GM18511 (cell line): Measurements from ENCODE around the gene FRG2.
"Not testable (repeated sequence)": the region's sequence is repeated elsewhere in the genome, so short reads cannot be mapped to it uniquely, and the experiment has no call there.

Experiments used
- ATAC-seq: cut with Tn5 transposase; IDR thresholded peaks from one replicate; pipeline ENCODE4 v1.9.1; 2021; ENCODE audit warnings: mild to moderate bottlenecking, moderate library complexity; ENCODE audit not compliant: unreplicated experiment

The FRG2 gene

GRCh38 chr4:190016369-190017289, 10.4 kb downstream of the FRG2 start:
- ATAC-seq = no peak

GRCh38 chr4:190015538-190016368, 11.3 kb downstream of the FRG2 start:
- no peak for ATAC-seq

DNA sequence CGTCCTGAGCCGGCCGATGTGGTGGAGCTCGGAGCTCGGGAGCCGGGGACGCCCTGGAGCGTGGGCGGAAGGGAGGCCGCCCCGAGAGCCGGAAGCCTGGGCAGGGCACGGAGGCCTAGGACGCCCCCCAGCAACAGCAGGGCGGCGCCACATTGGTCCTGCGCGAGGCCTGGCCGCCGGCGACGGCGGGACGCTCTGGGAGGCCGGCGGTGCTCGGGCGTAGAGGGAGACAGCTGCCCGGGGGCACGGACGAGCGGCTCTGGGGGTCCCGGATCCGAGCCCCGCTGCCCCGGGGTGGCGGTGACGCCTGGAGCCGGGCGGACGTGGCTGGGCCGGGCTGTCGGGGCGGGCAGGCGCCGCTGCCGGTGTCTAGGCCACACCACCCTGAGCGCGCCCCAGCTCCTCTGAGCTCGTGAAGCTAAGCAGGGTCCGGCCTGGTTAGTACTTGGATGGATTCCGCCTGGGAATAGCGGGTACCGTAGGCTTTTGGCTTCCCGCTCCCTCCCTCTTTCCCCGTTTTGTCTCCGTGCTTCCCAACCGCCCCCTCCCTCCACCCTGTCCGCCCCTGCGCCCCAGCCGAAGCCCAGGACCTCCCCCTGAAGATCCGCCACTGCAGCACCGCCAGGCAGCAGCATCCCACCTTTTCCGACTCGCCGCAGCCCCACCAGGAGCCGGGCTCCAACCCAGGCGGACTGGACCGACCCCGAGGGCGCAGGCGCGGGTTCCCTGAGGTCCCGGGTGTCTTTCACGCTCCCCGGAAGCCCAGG, 12.1 kb downstream of the FRG2 start:
- ATAC-seq = peak; percentile 57

GRCh38 chr4:189989941-189990340, 37.1 kb downstream of the FRG2 start:
- not testable (repeated sequence) for ATAC-seq

DNA sequence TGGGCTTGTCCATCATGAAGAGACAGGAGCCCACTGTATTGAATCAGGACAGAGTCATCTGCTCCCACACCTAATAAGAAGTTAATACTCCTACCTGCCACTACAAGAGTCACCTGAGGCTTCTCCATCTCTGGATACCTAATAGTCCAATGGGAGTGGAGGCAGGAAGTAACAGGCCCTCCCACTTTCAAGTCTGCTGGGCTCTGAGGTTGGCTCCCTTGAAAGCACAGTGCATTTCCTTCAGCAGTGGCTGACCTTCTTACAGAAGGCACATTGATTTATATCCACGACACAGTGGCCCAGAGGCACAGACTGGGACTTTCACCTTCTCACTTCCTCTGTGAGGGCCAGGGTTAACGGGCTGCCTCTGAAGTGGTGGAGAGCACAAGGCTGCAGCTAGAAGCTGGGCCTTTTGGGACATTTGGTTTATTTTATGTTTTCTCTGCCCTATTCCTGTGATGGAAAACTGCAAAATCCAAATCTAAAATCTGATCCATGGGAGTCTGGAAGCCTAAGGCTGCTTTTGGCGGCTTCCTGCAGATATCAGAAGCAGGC, 38.1 kb downstream of the FRG2 start:
- ATAC-seq = peak; percentile 71

DNA sequence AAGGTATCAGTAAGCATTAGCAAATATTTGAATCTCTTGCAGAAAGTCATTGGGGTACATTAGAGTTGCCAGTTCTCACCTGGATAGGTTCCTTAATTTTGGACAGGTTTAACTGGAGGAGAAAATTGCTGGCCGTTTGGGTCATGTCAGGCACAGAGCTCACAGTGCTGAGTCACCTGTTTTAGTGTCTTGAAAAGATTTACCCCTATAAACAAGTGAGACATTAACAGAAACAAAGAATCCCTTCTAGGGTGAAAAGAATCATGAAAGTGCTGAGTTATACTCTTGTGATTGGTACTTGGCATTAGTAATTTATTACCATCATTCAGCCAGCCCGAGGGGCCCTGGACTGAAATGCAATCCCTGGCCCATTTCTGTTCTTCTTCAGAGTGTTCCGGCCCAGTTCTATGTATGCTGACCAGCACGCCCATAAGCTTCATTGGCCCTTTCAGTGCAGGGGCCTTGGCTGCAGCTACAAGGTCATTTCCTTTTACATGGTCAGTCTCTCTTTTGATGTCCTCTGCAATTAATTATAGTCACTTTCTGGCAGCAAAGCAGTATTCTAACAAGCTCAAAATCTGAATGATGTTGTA, 41.3 kb downstream of the FRG2 start:
- not testable (repeated sequence) for ATAC-seq

DNA sequence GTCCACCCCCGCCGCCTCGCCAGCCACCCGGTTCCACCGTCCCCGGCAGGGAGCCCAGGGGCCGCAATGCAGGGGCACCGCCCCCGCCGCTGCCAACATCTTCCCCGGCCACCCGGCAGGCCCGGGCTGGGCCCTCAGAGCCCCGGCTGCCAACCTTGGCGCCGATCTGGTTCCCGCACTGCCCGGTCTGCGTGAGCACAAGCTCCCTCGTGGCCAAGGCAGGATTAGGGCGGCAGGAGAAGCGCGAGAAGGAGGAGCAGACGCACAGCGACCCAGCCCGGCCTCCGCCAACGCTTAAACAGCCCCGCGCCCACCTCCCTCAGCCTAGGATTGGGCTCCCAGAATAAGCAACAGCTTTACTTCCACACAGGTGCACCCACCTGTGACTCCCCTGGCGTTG, 42.4 kb downstream of the FRG2 start:
- not testable (repeated sequence) for ATAC-seq

DNA sequence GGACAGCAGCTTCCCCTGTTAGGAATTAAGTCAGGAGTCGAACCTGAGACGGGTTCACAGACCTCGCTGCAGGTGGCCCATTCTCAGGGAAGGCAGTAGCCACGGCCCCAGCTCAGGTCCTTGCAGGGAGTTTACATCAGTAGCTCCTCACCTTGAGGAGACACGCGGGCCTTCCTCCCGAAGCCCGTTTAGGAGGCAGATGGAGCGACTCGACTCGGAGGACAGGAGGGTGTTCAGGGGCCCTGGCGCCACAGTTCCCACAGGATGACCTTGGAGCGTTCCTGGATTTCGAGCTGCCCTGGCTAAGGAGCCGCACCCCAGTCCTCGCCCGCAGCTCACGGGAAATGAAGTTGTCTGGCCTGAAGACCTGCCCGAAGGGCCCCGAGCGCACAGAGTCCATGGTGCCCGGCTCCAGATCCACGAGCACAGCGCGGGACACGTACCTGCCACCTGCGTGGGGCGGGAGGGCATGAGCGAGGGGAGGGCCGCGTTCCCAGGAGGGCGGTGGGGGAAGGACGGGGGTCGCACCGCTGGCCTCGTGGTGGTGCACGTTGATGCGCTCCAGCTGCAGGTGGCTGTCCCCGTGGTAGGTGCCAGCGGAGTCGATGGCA, 43.0 kb downstream of the FRG2 start:
- ATAC-seq = not testable (repeated sequence)

DNA sequence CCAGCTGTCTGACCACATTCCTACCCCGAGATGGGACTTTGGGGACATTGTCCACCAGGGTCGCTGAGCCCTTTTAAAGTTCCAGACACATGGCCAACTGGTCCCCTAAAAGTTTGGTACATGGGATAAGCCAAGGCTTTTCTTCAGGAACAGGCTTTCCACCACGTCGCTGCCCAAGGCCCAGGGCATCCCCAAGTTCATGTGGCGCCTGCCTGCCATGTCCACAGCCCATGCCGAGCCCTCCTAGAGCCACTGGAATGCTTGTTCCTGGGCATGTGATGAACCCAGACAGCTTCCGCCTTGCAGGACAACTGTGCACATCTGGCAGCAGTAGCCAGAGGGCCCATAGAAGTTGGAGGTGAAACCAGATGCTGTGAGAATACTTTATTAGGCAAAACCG, 45.1 kb downstream of the FRG2 start:
- ATAC-seq = no peak

- ATAC-seq = not testable (repeated sequence)
Observed at GRCh38 chr4:189980292-189980691, 46.8 kb downstream of the FRG2 start.

DNA sequence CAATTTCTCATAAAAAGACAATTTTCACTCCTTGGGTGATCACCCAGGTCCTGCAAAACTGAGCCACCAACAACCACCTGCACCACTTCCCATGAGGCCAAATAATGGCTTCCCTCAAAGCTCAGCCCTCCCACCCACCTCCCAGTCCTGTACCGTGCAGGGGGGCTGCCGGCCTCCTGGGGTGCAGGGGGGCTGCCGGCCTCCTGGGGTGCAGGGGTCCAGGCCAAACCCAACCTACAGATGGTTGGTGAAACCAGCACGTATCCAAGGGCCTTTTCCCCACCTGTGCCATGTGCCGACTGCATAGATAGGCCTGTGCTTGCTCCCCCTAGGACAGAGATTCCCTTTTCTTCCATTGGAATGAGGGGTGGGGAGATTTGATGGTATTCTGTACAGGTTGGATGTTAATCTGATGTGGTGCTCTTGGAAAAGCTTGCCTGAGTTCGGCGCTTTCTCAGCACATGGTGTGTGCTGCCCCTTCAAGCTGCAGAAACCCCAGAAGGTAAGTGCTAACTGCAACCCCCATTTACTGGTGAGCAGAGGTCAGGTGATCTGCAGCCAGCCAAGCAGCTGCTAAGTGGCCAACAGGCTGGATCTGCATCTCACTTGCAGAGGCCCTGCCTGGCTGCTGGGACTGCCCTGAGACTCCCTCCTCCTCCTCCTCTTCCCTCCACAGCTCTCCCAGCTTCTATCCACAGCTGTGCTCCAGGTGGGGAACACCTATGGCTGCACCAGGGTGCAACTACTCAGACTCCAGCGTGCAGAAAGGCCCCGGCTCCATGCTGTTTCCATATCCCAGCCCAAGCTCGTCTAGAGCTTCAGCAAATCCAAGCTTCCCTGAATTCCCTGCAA, 47.6 kb downstream of the FRG2 start:
- no peak for ATAC-seq
